Hepatocyte (in vitro differentiated cells): ENCODE results near the gene CCT5. TPM values are rescaled to one million over a fixed set of nuclear protein-coding genes. Genes with fewer than 3 reads are reported as not detected.

ENCODE experiments used
- DNase-seq: peaks from one replicate; pipeline ENCODE4 v3.0.0-alpha.2; 2016; ENCODE audit warnings: low spot score
- H2AFZ ChIP-seq: fragments of 200-600 bp; sonication (generic); 2 replicates; pipeline ENCODE4 v1.6.0; 2016; ENCODE audit warnings: antibody characterized with exemption, mild to moderate bottlenecking
- H3K27ac ChIP-seq: fragments of 200-600 bp; sonication (generic); 2 replicates; pipeline ENCODE4 v1.5.1; 2016; ENCODE audit warnings: mild to moderate bottlenecking
- H3K27me3 ChIP-seq: fragments of 200-600 bp; sonication (generic); 2 replicates; pipeline ENCODE4 v1.6.1; 2016
- H3K36me3 ChIP-seq: fragments of 200-600 bp; sonication (generic); replicated peaks from 2 replicates; pipeline ENCODE4 v1.5.1; 2016; ENCODE audit warnings: low read depth; ENCODE audit not compliant: insufficient read depth
- H3K4me1 ChIP-seq: fragments of 200-600 bp; sonication (generic); 2 replicates; pipeline ENCODE4 v1.5.1; 2016; ENCODE audit warnings: mild to moderate bottlenecking, moderate library complexity; ENCODE audit not compliant: insufficient read depth
- H3K4me2 ChIP-seq: fragments of 200-600 bp; sonication (generic); 2 replicates; pipeline ENCODE4 v1.6.0; 2016
- H3K4me3 ChIP-seq: fragments of 200-600 bp; sonication (generic); 2 replicates; pipeline ENCODE4 v1.5.1; 2016; ENCODE audit warnings: mild to moderate bottlenecking
- H3K79me2 ChIP-seq: fragments of 200-600 bp; sonication (generic); 2 replicates; pipeline ENCODE4 v1.6.0; 2017; ENCODE audit warnings: mild to moderate bottlenecking
- H3K9me2 ChIP-seq: fragments of 200-600 bp; sonication (generic); replicated peaks from 2 replicates; pipeline ENCODE4 v1.6.0; 2017; ENCODE audit warnings: mild to moderate bottlenecking; ENCODE audit not compliant: insufficient read depth
- H3K9me3 ChIP-seq: fragments of 200-600 bp; sonication (generic); 2 replicates; pipeline ENCODE4 v1.5.1; 2016; ENCODE audit warnings: low read depth, mild to moderate bottlenecking
- H4K20me1 ChIP-seq: fragments of 200-600 bp; sonication (generic); 2 replicates; pipeline ENCODE4 v1.6.0; 2016; ENCODE audit warnings: mild to moderate bottlenecking; ENCODE audit not compliant: insufficient read depth, poor library complexity, severe bottlenecking
- CTCF ChIP-seq: fragments of 200-600 bp; sonication (generic); IDR thresholded peaks from 2 replicates; pipeline ENCODE4 v1.5.1; 2016; ENCODE audit warnings: antibody characterized with exemption, mild to moderate bottlenecking; ENCODE audit not compliant: poor library complexity
- EZH2 ChIP-seq: fragments of 200-600 bp; sonication (generic); IDR thresholded peaks from 2 replicates; pipeline ENCODE4 v1.6.1; 2016; ENCODE audit warnings: antibody characterized with exemption, mild to moderate bottlenecking, borderline replicate concordance
- EZH2phosphoT487 ChIP-seq: fragments of 200-600 bp; sonication (generic); IDR thresholded peaks from one replicate; pipeline ENCODE4 v1.6.1; 2018; ENCODE audit warnings: antibody characterized with exemption, mild to moderate bottlenecking, low read depth, moderate library complexity; ENCODE audit not compliant: unreplicated experiment, severe bottlenecking
- WGBS: methylation state at CpG from one replicate; pipeline ENCODE4 v1.1.6; 2016; ENCODE audit warnings: low lambda C conversion rate; ENCODE audit errors: missing lambda C conversion rate; 5-methylcytosine and 5-hydroxymethylcytosine counted together
- polyA plus RNA-seq: library from polyadenylated mRNA; unstranded; fragments of >200 nt; fragmentation: Nextera tagmentation; extraction: Ambion mirVana; gene quantifications from 2 replicates; pipeline ENCODE4 v1.2.1, GENCODE V29; 2016
- total RNA-seq: library from RNA; depleted of rRNA; stranded (reverse); fragments of >200 nt; gene quantifications from 2 replicates; pipeline ENCODE4 v1.2.3, GENCODE V29; 2014

Gene CCT5
- total and polyA plus RNA-seq, 2 experiments from 2014 or later, result 203 to 282 TPM

- Histone ChIP-seq H3K4me2 (no peak overlapping the region), H2AFZ (no peak overlapping the region), H3K9me2 (no peaks in the 10 kb centered on the region), H3K9me3 (no peaks in the 10 kb centered on the region), H3K36me3 (no peaks in the 10 kb centered on the region), H3K79me2 (no peaks in the 10 kb centered on the region), H3K27ac (no peak overlapping the region), H3K4me1 (no peaks in the 10 kb centered on the region), H4K20me1 (no peaks in the 10 kb centered on the region), H3K4me3 (no peak overlapping the region), H3K27me3 (no peaks in the 10 kb centered on the region)
- WGBS, result 85% methylated on average over 11 of the region's 11 CpGs
- TF ChIP-seq EZH2 (no peak), CTCF (no peak), EZH2phosphoT487 (no peak)
- DNase-seq, result no peak
Measured at GRCh38 chr5:10229306-10230048, 20.6 kb upstream of the CCT5 start.

GRCh38 chr5:10232386-10232785 lies 17.7 kb upstream of the CCT5 start:
- TF ChIP-seq EZH2 (no peak), EZH2phosphoT487 (no peak), CTCF (no peak)
- no peaks in the 10 kb centered on the region for H3K4me1 ChIP-seq
- H3K4me3 ChIP-seq, result no peak overlapping the region
- no peaks in the 10 kb centered on the region for H4K20me1 ChIP-seq
- H3K9me2 ChIP-seq, result no peaks in the 10 kb centered on the region
- no peaks in the 10 kb centered on the region for H3K9me3 ChIP-seq
- no peaks in the 10 kb centered on the region for H3K27me3 ChIP-seq
- no peak overlapping the region for H3K4me2 ChIP-seq
- H2AFZ ChIP-seq, result no peak overlapping the region
- H3K27ac ChIP-seq, result no peak overlapping the region
- H3K36me3 ChIP-seq, result no peaks in the 10 kb centered on the region
- WGBS, result 86% methylated on average over 8 of the region's 9 CpGs
- no peak for DNase-seq
- H3K79me2 ChIP-seq, result no peaks in the 10 kb centered on the region

- H3K79me2 ChIP-seq, result no peaks in the 10 kb centered on the region
- no peak overlapping the region for H3K4me3 ChIP-seq
- no peaks in the 10 kb centered on the region for H3K36me3 ChIP-seq
- H4K20me1 ChIP-seq, result no peaks in the 10 kb centered on the region
- no peak for TF ChIP-seq EZH2phosphoT487
- no peak for TF ChIP-seq CTCF
- TF ChIP-seq EZH2, result no peak
- WGBS, result 84% methylated on average over 7 of the region's 7 CpGs
- no peaks in the 10 kb centered on the region for H3K4me1 ChIP-seq
- no peak overlapping the region for H2AFZ ChIP-seq
- H3K9me3 ChIP-seq, result no peaks in the 10 kb centered on the region
- H3K9me2 ChIP-seq, result no peaks in the 10 kb centered on the region
- no peak overlapping the region for H3K27ac ChIP-seq
- no peak for DNase-seq
- no peaks in the 10 kb centered on the region for H3K27me3 ChIP-seq
- no peak overlapping the region for H3K4me2 ChIP-seq
Measured at GRCh38 chr5:10233011-10233410, 17.1 kb upstream of the CCT5 start.
